Hepatocyte (in vitro differentiated cells): ENCODE data around the gene CASKIN1. TPM values are rescaled to one million over a fixed set of nuclear protein-coding genes. Genes with fewer than 3 reads are reported as not detected.

ENCODE experiments used
- DNase-seq: peaks from one replicate; pipeline ENCODE4 v3.0.0-alpha.2; 2016; ENCODE audit warnings: low spot score
- H2AFZ ChIP-seq: fragments of 200-600 bp; sonication (generic); 2 replicates; pipeline ENCODE4 v1.6.0; 2016; ENCODE audit warnings: antibody characterized with exemption, mild to moderate bottlenecking
- H3K27ac ChIP-seq: fragments of 200-600 bp; sonication (generic); 2 replicates; pipeline ENCODE4 v1.5.1; 2016; ENCODE audit warnings: mild to moderate bottlenecking
- H3K27me3 ChIP-seq: fragments of 200-600 bp; sonication (generic); 2 replicates; pipeline ENCODE4 v1.6.1; 2016
- H3K36me3 ChIP-seq: fragments of 200-600 bp; sonication (generic); replicated peaks from 2 replicates; pipeline ENCODE4 v1.5.1; 2016; ENCODE audit warnings: low read depth; ENCODE audit not compliant: insufficient read depth
- H3K4me1 ChIP-seq: fragments of 200-600 bp; sonication (generic); 2 replicates; pipeline ENCODE4 v1.5.1; 2016; ENCODE audit warnings: mild to moderate bottlenecking, moderate library complexity; ENCODE audit not compliant: insufficient read depth
- H3K4me2 ChIP-seq: fragments of 200-600 bp; sonication (generic); 2 replicates; pipeline ENCODE4 v1.6.0; 2016
- H3K4me3 ChIP-seq: fragments of 200-600 bp; sonication (generic); 2 replicates; pipeline ENCODE4 v1.5.1; 2016; ENCODE audit warnings: mild to moderate bottlenecking
- H3K79me2 ChIP-seq: fragments of 200-600 bp; sonication (generic); 2 replicates; pipeline ENCODE4 v1.6.0; 2017; ENCODE audit warnings: mild to moderate bottlenecking
- H3K9me2 ChIP-seq: fragments of 200-600 bp; sonication (generic); replicated peaks from 2 replicates; pipeline ENCODE4 v1.6.0; 2017; ENCODE audit warnings: mild to moderate bottlenecking; ENCODE audit not compliant: insufficient read depth
- H3K9me3 ChIP-seq: fragments of 200-600 bp; sonication (generic); 2 replicates; pipeline ENCODE4 v1.5.1; 2016; ENCODE audit warnings: low read depth, mild to moderate bottlenecking
- H4K20me1 ChIP-seq: fragments of 200-600 bp; sonication (generic); 2 replicates; pipeline ENCODE4 v1.6.0; 2016; ENCODE audit warnings: mild to moderate bottlenecking; ENCODE audit not compliant: insufficient read depth, poor library complexity, severe bottlenecking
- CTCF ChIP-seq: fragments of 200-600 bp; sonication (generic); IDR thresholded peaks from 2 replicates; pipeline ENCODE4 v1.5.1; 2016; ENCODE audit warnings: antibody characterized with exemption, mild to moderate bottlenecking; ENCODE audit not compliant: poor library complexity
- EZH2 ChIP-seq: fragments of 200-600 bp; sonication (generic); IDR thresholded peaks from 2 replicates; pipeline ENCODE4 v1.6.1; 2016; ENCODE audit warnings: antibody characterized with exemption, mild to moderate bottlenecking, borderline replicate concordance
- EZH2phosphoT487 ChIP-seq: fragments of 200-600 bp; sonication (generic); IDR thresholded peaks from one replicate; pipeline ENCODE4 v1.6.1; 2018; ENCODE audit warnings: antibody characterized with exemption, mild to moderate bottlenecking, low read depth, moderate library complexity; ENCODE audit not compliant: unreplicated experiment, severe bottlenecking
- WGBS: methylation state at CpG from one replicate; pipeline ENCODE4 v1.1.6; 2016; ENCODE audit warnings: low lambda C conversion rate; ENCODE audit errors: missing lambda C conversion rate; 5-methylcytosine and 5-hydroxymethylcytosine counted together
- polyA plus RNA-seq: library from polyadenylated mRNA; unstranded; fragments of >200 nt; fragmentation: Nextera tagmentation; extraction: Ambion mirVana; gene quantifications from 2 replicates; pipeline ENCODE4 v1.2.1, GENCODE V29; 2016
- total RNA-seq: library from RNA; depleted of rRNA; stranded (reverse); fragments of >200 nt; gene quantifications from 2 replicates; pipeline ENCODE4 v1.2.3, GENCODE V29; 2014

The CASKIN1 gene
- total and polyA plus RNA-seq, 2 experiments from 2014 or later, result 0.47 to 1.7 TPM

GRCh38 chr16:2226918-2227317, 30.5 kb upstream of the CASKIN1 start:
- Histone ChIP-seq H3K36me3 (no peaks in the 10 kb centered on the region), H3K4me1 (peaks cover 13% of the 10 kb centered on the region), H3K27me3 (no peaks in the 10 kb centered on the region), H3K9me3 (no peaks in the 10 kb centered on the region), H3K9me2 (no peaks in the 10 kb centered on the region), H3K4me3 (no peak overlapping the region), H3K4me2 (no peak overlapping the region), H4K20me1 (peaks cover 17% of the 10 kb centered on the region), H3K27ac (no peak overlapping the region), H2AFZ (no peak overlapping the region), H3K79me2 (peaks cover 40% of the 10 kb centered on the region)
- TF ChIP-seq EZH2 (no peak), CTCF (no peak), EZH2phosphoT487 (no peak)
- no peak for DNase-seq
- WGBS, result 90% methylated on average over 6 of the region's 6 CpGs

- no peak for DNase-seq
- Histone ChIP-seq H3K9me2 (no peaks in the 10 kb centered on the region), H3K4me2 (peak overlapping the region; percentile 23), H3K4me1 (peaks cover 13% of the 10 kb centered on the region), H2AFZ (no peak overlapping the region), H4K20me1 (peaks cover 17% of the 10 kb centered on the region), H3K27me3 (no peaks in the 10 kb centered on the region), H3K9me3 (no peaks in the 10 kb centered on the region), H3K79me2 (peaks cover 40% of the 10 kb centered on the region), H3K27ac (no peak overlapping the region), H3K4me3 (no peak overlapping the region), H3K36me3 (no peaks in the 10 kb centered on the region)
- 66% methylated on average over 9 of the region's 9 CpGs for WGBS
- no peak for TF ChIP-seq CTCF
- no peak for TF ChIP-seq EZH2
- no peak for TF ChIP-seq EZH2phosphoT487
Measured at GRCh38 chr16:2226245-2226793, 29.9 kb upstream of the CASKIN1 start.

DNA sequence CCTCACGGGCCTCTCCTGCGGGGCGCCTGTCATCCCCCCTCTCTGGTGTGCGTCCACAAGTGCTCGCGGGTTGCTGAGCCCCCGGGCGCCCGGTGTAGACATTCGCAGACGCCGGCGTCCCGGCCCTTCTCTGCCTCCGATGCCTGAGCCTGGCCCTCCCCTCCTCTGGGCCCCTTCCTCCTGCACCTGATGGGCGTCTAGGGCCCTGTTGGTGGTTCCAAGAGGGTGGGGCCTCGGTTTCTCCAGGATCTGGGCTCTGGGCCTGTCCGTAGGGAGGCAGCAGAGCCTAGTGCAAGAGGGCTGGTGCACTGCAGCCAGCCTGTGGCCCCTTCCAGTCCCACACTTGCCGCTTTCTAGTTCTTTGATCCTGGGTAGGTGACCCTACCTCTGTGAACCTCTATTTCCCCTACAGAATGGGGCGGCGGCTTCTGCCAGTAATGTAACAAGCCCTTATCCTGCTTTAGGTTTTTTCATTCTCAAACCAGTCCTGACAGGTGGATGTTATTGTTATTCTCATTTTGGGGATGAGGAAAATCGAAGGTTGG, 27.6 kb upstream of the CASKIN1 start:
- H3K9me2 ChIP-seq, result no peaks in the 10 kb centered on the region
- H3K79me2 ChIP-seq, result peaks cover 40% of the 10 kb centered on the region
- H3K4me3 ChIP-seq, result peak overlapping the region; percentile 58
- peak overlapping the region; percentile 90 for H3K4me2 ChIP-seq
- no peaks in the 10 kb centered on the region for H3K36me3 ChIP-seq
- H3K9me3 ChIP-seq, result no peaks in the 10 kb centered on the region
- peak; percentile 79 for DNase-seq
- peaks cover 13% of the 10 kb centered on the region for H3K4me1 ChIP-seq
- peak overlapping the region; percentile 67 for H2AFZ ChIP-seq
- WGBS, result 10% methylated on average over 21 of the region's 22 CpGs
- peaks cover 17% of the 10 kb centered on the region for H4K20me1 ChIP-seq
- no peaks in the 10 kb centered on the region for H3K27me3 ChIP-seq
- H3K27ac ChIP-seq, result peak overlapping the region; percentile 80
- TF ChIP-seq EZH2phosphoT487 (no peak), CTCF (peak; percentile 31)
